NB4 (cell line): ENCODE data around the gene DEPDC1B.

Experiments
- MAX ChIP-seq: IDR thresholded peaks from 2 replicates; pipeline ENCODE4 v1.6.1; 2011; ENCODE audit warnings: low read depth, low read length
- POLR2A ChIP-seq: IDR thresholded peaks from 2 replicates; pipeline ENCODE4 v1.6.1; 2011; ENCODE audit warnings: mild to moderate bottlenecking; ENCODE audit not compliant: insufficient read length; ENCODE audit errors: extremely low read depth
- TF ChIP-seq, protein P1 (sequence below): IDR thresholded peaks from one replicate; pipeline ENCODE4 v1.5.1; 2012; ENCODE audit warnings: low read depth, low read length

- TF ChIP-seq, protein P1, sequence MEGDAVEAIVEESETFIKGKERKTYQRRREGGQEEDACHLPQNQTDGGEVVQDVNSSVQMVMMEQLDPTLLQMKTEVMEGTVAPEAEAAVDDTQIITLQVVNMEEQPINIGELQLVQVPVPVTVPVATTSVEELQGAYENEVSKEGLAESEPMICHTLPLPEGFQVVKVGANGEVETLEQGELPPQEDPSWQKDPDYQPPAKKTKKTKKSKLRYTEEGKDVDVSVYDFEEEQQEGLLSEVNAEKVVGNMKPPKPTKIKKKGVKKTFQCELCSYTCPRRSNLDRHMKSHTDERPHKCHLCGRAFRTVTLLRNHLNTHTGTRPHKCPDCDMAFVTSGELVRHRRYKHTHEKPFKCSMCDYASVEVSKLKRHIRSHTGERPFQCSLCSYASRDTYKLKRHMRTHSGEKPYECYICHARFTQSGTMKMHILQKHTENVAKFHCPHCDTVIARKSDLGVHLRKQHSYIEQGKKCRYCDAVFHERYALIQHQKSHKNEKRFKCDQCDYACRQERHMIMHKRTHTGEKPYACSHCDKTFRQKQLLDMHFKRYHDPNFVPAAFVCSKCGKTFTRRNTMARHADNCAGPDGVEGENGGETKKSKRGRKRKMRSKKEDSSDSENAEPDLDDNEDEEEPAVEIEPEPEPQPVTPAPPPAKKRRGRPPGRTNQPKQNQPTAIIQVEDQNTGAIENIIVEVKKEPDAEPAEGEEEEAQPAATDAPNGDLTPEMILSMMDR, result no peak
- TF ChIP-seq POLR2A (no peak), MAX (no peak)
Measured at GRCh38 chr5:60677850-60678664, 21.9 kb downstream of the DEPDC1B start.
